ENCODE results near the gene AKT1S1. TPM values are rescaled to one million over a fixed set of nuclear protein-coding genes. Genes with fewer than 3 reads are reported as not detected.
A peak's percentile ranks its signal among the peaks of the same experiment; 100 is the strongest.

The AKT1S1 gene
- total and polyA plus RNA-seq, 2 donors (not counting 1 experiment from before 2014, with no cell fraction given), result 16.6 to 23.0 TPM

DNA sequence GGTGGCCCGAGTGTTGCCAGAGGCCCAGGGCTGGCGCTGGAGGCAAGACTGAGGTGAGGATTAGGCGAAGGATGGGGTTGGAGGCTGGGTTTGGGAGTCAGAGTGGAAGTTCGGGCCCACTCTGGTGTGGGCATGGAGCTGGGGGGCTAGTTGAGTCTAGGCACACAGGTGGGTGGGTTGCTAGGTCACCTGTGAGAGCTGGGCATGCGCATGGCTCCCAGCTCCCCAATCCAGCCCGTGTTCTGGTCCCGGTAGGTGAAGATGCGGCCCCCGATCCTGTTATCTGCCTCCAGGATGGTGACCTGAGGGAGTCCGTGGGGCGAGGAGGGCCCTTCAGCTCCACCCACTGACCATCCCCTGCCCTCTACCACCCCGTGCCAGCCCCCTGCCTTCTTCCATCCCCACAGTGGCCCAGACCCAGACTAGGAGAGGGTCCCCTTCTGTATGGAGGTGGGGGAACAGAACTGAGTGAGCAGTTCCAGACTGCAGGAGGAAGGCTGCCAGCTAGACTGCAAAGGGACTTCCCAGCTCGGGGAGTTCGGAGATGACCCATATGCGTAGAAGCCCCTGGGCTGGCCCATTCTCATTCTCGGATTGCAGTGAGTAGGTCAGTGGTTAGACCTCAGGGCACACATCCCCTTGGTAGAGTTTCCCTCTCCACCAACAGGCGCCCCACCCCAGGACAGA is 17.9 kb upstream of the AKT1S1 start:
- no peak overlapping the region for H3K27ac ChIP-seq (ENCODE audit: low read length in 2 of 2)
- peak overlapping the region; percentile 94 for H3K4me2 ChIP-seq (replicated peaks; ENCODE audit: low read depth, low read length, poor library complexity, severe bottlenecking)
- no peak for TF ChIP-seq EZH2 (IDR thresholded peaks at IDR 0.05; ENCODE audit: borderline replicate concordance, insufficient read depth, low read depth, low read length, poor library complexity, severe bottlenecking)
- TF ChIP-seq, protein P1, sequence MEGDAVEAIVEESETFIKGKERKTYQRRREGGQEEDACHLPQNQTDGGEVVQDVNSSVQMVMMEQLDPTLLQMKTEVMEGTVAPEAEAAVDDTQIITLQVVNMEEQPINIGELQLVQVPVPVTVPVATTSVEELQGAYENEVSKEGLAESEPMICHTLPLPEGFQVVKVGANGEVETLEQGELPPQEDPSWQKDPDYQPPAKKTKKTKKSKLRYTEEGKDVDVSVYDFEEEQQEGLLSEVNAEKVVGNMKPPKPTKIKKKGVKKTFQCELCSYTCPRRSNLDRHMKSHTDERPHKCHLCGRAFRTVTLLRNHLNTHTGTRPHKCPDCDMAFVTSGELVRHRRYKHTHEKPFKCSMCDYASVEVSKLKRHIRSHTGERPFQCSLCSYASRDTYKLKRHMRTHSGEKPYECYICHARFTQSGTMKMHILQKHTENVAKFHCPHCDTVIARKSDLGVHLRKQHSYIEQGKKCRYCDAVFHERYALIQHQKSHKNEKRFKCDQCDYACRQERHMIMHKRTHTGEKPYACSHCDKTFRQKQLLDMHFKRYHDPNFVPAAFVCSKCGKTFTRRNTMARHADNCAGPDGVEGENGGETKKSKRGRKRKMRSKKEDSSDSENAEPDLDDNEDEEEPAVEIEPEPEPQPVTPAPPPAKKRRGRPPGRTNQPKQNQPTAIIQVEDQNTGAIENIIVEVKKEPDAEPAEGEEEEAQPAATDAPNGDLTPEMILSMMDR (IDR thresholded peaks at IDR 0.05), result no peak
- no peaks in the 10 kb centered on the region for H3K36me3 ChIP-seq (replicated peaks in 1 of 2; ENCODE audit: control extremely low read depth in 1 of 2, control insufficient read depth in 1 of 2, extremely low read depth in 1 of 2, insufficient read depth in 2 of 2, low read length in 1 of 2)
- Mint-ChIP-seq H3K4me1 (peaks cover 50% of the 10 kb centered on the region), H3K27me3 (no peaks in the 10 kb centered on the region), H3K4me3 (peak overlapping the region; percentile 37), H3K27ac (peak overlapping the region; percentile 61), H3K9me3 (ENCODE audit: insufficient read depth) (no peaks in the 10 kb centered on the region)
- H3K4me3 ChIP-seq (ENCODE audit: control extremely low read depth in 1 of 5, extremely low read depth in 1 of 5, insufficient read depth in 1 of 5, low read depth in 2 of 5, low read length in 4 of 5), result no peak overlapping the region
- H3K9ac ChIP-seq (ENCODE audit: low read length), result no peak overlapping the region
- ATAC-seq (ENCODE audit: low read depth) (no peak), DNase-seq (no peak)
- no peaks in the 10 kb centered on the region for H3K27me3 ChIP-seq (replicated peaks in 1 of 4; ENCODE audit: control extremely low read depth in 1 of 4, control insufficient read depth in 3 of 4, insufficient read depth in 4 of 4, low read length in 3 of 4)
- no peak overlapping the region for H2AFZ ChIP-seq (ENCODE audit: insufficient read depth, low read depth, low read length, poor library complexity, severe bottlenecking)
- ChIA-PET POLR2A (interaction anchor here (1.4 to 3.0 kb wide), 2 partner anchors 16 to 34 kb away, joined by 10 to 20 read pairs; partner anchors contain the start of genes ATF5 and NUP62), CTCF (interaction anchor here (1.1 to 3.6 kb wide), 3 partner anchors 16 to 32 kb away, joined by 3 to 17 read pairs (median 5); no protein-coding TSS in a partner anchor)
- intact Hi-C loops (cut with micrococcal nuclease), result no loop called here
- H4K20me1 ChIP-seq (ENCODE audit: control insufficient read depth, insufficient read depth, low read length, poor library complexity, severe bottlenecking), result no peaks in the 10 kb centered on the region
- H3K4me1 ChIP-seq (ENCODE audit: control insufficient read depth in 2 of 2, insufficient read depth in 2 of 2, low read length in 2 of 2), result peaks cover 30 to 48% of the 10 kb centered on the region in 2 donors
- WGBS (ENCODE audit: insufficient coverage), result 81% methylated on average over 12 of the region's 17 CpGs
- peaks cover 4% of the 10 kb centered on the region for H3K79me2 ChIP-seq (ENCODE audit: control insufficient read depth, insufficient read depth, low read length)
- no peaks in the 10 kb centered on the region for H3K9me3 ChIP-seq (ENCODE audit: control extremely low read depth in 1 of 3, control insufficient read depth in 2 of 3, insufficient read depth in 1 of 3, low read length in 2 of 3)
